Measurements from ENCODE around the gene NTM. TPM values are rescaled to one million over a fixed set of nuclear protein-coding genes. Genes with fewer than 3 reads are reported as not detected.

NTM gene
- total and polyA plus RNA-seq, 5 donors = 35.0 to 148 (median 88.2) TPM

DNA sequence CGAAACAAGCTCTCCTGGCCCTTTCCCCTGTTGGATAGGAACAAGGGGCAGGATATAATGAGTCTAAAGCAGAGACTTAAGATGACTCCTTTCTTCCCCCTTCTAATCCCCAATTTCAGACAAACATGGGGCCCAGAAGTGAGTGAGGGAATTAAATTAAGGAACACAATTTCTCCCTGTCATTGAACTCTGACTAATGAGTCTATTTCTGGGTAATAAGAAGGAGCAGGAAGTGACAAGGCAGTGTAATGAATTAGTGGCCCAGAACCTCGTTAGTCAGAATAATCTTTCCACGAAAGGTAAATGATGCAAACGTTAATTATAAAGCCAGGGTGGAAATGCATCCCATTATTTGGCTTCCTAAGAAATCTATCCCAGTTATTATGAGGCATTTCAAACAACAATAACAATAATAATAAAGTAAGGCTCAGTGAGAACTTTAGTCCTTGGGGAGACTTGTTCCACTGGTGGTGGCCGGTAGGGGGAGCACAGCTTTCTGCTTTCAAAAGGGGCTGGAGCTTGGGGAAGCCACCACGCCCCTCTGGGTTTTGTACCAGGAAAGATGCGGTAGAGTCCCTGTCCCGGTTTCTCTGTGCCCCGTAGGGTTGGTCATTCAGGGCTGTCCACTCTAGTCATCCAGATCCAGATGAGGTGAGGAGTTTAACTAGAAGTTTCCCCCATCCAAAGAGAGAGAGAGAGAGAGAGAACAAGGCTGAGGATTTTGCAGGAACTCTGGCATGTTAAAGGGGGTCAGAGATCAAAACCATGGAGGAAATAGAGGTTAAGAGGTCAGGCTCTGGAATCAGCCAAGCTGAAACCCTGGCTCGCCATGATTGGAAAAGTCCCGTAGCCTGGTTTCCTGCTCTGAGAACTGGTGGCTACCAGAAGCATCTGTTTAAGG lies 298.3 kb downstream of the NTM start:
- intact Hi-C loops (cut with DNase I) = loop anchor here in 1 of 4 donors (10.0 kb wide), 1 partner anchor 264 kb away; no protein-coding TSS in a partner anchor
- DNase-seq (peak; percentile 44 to 62 (median 53)), ATAC-seq (no peak)
- WGBS = 35% methylated on average over 11 of the region's 11 CpGs
- H3K27me3 ChIP-seq (ENCODE audit: control insufficient read depth, insufficient read depth) = no peaks in the 10 kb centered on the region
- H3K4me3 ChIP-seq (ENCODE audit: low read length) = no peak overlapping the region
- H3K9me3 ChIP-seq (ENCODE audit: control insufficient read depth, low read length) = no peaks in the 10 kb centered on the region
- H3K4me1 ChIP-seq (ENCODE audit: control insufficient read depth, insufficient read depth, low read length) = no peaks in the 10 kb centered on the region
- no peak overlapping the region for H3K27ac ChIP-seq (ENCODE audit: low read length)

DNA sequence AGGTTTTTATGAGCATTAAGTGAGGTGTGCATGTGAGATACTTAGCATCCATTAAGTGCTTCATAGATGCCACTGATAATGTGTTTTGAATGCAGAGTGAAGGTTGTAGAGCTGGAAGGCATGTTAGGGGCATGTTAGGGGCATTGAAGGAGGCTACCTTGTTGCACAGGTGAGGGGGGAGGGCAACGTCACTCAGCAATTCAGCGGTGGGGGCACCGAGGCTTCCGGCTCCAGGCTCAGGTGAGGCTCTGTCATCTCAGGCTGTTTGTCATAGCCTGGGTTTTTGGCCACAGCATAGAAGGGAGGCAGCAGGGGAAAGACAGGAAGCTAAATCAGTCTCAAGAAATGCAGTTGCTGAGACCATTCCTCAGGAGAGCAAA lies 299.0 kb downstream of the NTM start:
- intact Hi-C loops (cut with DNase I) = loop anchor here in 1 of 4 donors (10.0 kb wide), 1 partner anchor 265 kb away; no protein-coding TSS in a partner anchor

DNA sequence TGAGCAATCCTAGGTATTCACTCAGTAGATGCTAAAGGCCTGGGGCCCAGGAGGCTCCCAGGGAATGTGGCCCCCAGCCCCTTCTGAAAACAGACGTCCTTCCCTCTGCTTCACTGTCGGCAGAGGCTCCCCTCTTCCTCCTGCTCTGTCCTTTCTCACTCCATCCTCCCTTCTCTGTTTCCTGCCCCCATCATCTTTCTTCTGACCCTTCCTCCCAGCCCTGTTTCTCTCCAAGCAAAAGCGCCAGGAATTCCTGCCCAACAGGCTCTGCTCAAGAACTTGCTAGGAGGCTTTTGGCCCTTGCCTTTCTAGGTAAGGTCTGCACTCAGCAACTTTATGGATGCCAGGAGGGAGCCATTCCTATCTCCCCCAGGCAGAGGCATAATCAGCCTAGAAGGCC lies 300.5 kb downstream of the NTM start:
- H3K27ac ChIP-seq (ENCODE audit: low read length) = no peak overlapping the region
- intact Hi-C loops (cut with DNase I) = loop anchor here in 3 of 4 donors (5.0 to 10.0 kb wide), 4 partner anchors 606 to 749 kb away; no protein-coding TSS in a partner anchor
- no peak for DNase-seq
- no peaks in the 10 kb centered on the region for H3K9me3 ChIP-seq (ENCODE audit: control insufficient read depth, low read length)
- 79% methylated on average over 3 of the region's 3 CpGs for WGBS
- ATAC-seq = no peak
- no peaks in the 10 kb centered on the region for H3K27me3 ChIP-seq (ENCODE audit: control insufficient read depth, insufficient read depth)
- H3K4me1 ChIP-seq (ENCODE audit: control insufficient read depth, insufficient read depth, low read length) = no peaks in the 10 kb centered on the region
- H3K4me3 ChIP-seq (ENCODE audit: low read length) = no peak overlapping the region

More for the DNA sequence above, 299.0 kb downstream of the NTM start:
- no peaks in the 10 kb centered on the region for H3K4me1 ChIP-seq (ENCODE audit: control insufficient read depth, insufficient read depth, low read length)
- H3K9me3 ChIP-seq (ENCODE audit: control insufficient read depth, low read length) = no peaks in the 10 kb centered on the region
- no peak overlapping the region for H3K27ac ChIP-seq (ENCODE audit: low read length)
- WGBS = 85% methylated on average over 4 of the region's 4 CpGs
- H3K4me3 ChIP-seq (ENCODE audit: low read length) = no peak overlapping the region
- H3K27me3 ChIP-seq (ENCODE audit: control insufficient read depth, insufficient read depth) = no peaks in the 10 kb centered on the region
- ATAC-seq (no peak), DNase-seq (no peak)

DNA sequence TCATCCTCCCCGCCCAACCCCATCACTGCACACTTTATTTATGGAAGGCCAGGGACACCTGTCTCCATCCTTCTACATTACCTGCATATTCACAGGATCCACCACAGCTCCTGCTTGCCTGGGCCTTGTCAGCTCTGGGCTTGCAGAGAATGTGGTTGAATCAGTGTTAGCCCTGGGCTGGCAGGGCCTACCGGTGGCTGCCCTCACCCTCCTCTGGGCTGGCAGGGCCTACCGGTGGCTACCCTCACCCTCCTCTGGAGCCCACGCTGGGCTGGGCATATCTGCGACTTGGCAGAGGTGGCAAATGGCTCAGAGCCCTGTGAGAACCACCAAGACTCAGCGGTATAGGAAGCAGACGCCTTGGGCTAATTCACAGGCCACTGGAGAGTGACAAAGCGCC lies 300.9 kb downstream of the NTM start:
- ATAC-seq (no peak), DNase-seq (peak in 1 of 3 donors; percentile 26)
- intact Hi-C loops (cut with DNase I) = loop anchor here in 3 of 4 donors (5.0 to 10.0 kb wide), 4 partner anchors 607 to 749 kb away; no protein-coding TSS in a partner anchor
- Histone ChIP-seq H3K4me1 (ENCODE audit: control insufficient read depth, insufficient read depth, low read length) (no peaks in the 10 kb centered on the region), H3K27ac (ENCODE audit: low read length) (no peak overlapping the region), H3K4me3 (ENCODE audit: low read length) (no peak overlapping the region), H3K9me3 (ENCODE audit: control insufficient read depth, low read length) (no peaks in the 10 kb centered on the region), H3K27me3 (ENCODE audit: control insufficient read depth, insufficient read depth) (no peaks in the 10 kb centered on the region)
- WGBS = 90% methylated on average over 8 of the region's 8 CpGs

DNA sequence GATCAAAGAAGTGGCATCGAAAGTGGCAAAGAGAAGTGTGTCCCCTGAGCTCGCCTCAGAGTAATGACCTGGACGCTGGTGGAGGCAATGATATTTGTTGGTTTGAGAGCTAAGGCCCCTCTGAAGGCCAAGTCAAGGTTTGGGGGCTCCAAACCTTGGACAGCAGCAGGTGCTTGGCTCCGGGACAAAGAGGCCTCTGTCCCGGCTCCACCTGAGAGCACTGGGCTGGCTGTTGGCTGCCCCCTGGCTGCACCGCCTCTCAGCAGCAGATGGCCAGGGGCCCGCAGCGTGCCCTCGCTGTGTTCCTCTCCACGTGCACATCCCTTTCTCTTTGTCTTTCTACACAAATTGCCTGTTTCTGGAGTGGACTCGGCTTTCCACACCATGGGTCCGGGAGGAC lies 301.3 kb downstream of the NTM start:
- Histone ChIP-seq H3K9me3 (ENCODE audit: control insufficient read depth, low read length) (no peaks in the 10 kb centered on the region), H3K27me3 (ENCODE audit: control insufficient read depth, insufficient read depth) (no peaks in the 10 kb centered on the region), H3K4me3 (ENCODE audit: low read length) (no peak overlapping the region), H3K27ac (ENCODE audit: low read length) (no peak overlapping the region), H3K4me1 (ENCODE audit: control insufficient read depth, insufficient read depth, low read length) (no peaks in the 10 kb centered on the region)
- intact Hi-C loops (cut with DNase I) = loop anchor here in 3 of 4 donors (5.0 to 10.0 kb wide), 4 partner anchors 607 to 749 kb away; no protein-coding TSS in a partner anchor
- 74% methylated on average over 12 of the region's 12 CpGs for WGBS
- DNase-seq (peak in 1 of 3 donors; percentile 45), ATAC-seq (no peak)

DNA sequence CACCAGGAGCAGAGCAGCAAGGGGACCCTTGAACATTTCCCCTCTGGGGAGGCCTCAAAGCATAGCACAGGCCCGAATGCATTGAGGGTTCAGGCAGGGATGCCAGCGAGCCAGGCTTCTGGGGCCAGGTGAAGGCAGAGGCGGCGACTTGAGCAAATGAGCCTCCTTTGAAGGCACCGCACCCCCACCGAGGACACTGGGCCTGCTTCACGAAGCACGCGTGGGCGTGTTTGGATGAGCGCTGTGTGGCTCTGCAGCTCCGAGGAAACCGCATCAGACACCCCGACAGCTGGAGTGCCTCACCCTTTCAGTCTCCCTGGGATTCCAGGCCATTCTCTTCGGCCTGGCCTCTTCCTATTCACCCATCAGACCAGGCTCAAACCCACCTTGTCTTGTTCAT lies 301.8 kb downstream of the NTM start:
- Histone ChIP-seq H3K27ac (ENCODE audit: low read length) (no peak overlapping the region), H3K9me3 (ENCODE audit: control insufficient read depth, low read length) (no peaks in the 10 kb centered on the region)

DNA sequence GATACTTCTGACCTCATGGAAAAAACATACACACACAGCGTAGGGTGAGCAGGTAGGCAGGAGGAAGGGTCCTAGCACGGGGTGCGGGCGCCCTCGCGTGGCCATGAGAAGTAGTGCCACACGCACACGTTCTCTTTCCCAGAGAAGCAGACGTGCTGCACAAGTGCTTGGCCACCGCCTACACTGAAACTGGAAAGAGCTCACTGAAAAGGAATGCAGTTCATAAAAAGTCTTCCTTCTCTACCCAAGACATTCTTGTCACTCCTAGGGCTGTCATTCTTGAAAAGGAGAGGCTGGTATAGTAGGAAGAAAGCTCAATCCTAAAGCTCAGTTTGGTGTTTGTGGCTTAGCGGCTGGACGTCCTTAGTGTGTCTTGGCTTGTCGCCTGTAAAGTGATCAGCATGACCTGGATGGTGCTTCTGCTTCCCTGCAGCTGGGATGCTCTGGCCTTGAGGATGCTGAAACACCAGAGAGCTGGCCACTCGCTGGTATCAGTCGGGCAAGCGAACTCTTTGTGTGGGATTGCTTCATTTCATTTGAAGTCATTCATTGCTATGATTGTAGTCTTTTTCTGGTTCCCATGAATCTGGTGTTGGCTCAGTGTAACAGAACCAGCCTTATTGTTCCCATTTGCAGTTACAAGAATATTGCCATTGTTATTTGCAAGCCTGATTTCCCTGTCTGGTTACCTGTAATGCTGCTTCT lies 303.8 kb downstream of the NTM start:
- intact Hi-C loops (cut with DNase I) = loop anchor here in 3 of 4 donors (5.0 to 10.0 kb wide), 4 partner anchors 609 to 752 kb away; no protein-coding TSS in a partner anchor
- H3K4me3 ChIP-seq (ENCODE audit: low read length) = no peak overlapping the region
- WGBS = 20% methylated on average over 16 of the region's 16 CpGs
- H3K4me1 ChIP-seq (ENCODE audit: control insufficient read depth, insufficient read depth, low read length) = no peaks in the 10 kb centered on the region
- no peaks in the 10 kb centered on the region for H3K9me3 ChIP-seq (ENCODE audit: control insufficient read depth, low read length)
- H3K27ac ChIP-seq (ENCODE audit: low read length) = no peak overlapping the region
- peak; percentile 86 to 88 for ATAC-seq
- peak; percentile 59 to 87 (median 86) for DNase-seq
- no peaks in the 10 kb centered on the region for H3K27me3 ChIP-seq (ENCODE audit: control insufficient read depth, insufficient read depth)

More for the DNA sequence above, 301.8 kb downstream of the NTM start:
- no peaks in the 10 kb centered on the region for H3K4me1 ChIP-seq (ENCODE audit: control insufficient read depth, insufficient read depth, low read length)
- H3K27me3 ChIP-seq (ENCODE audit: control insufficient read depth, insufficient read depth) = no peaks in the 10 kb centered on the region
- peak in 1 of 3 donors; percentile 48 for DNase-seq
- no peak for ATAC-seq
- H3K4me3 ChIP-seq (ENCODE audit: low read length) = no peak overlapping the region
- intact Hi-C loops (cut with DNase I) = loop anchor here in 3 of 4 donors (5.0 to 10.0 kb wide), 4 partner anchors 607 to 750 kb away; no protein-coding TSS in a partner anchor
- WGBS = 74% methylated on average over 15 of the region's 15 CpGs

DNA sequence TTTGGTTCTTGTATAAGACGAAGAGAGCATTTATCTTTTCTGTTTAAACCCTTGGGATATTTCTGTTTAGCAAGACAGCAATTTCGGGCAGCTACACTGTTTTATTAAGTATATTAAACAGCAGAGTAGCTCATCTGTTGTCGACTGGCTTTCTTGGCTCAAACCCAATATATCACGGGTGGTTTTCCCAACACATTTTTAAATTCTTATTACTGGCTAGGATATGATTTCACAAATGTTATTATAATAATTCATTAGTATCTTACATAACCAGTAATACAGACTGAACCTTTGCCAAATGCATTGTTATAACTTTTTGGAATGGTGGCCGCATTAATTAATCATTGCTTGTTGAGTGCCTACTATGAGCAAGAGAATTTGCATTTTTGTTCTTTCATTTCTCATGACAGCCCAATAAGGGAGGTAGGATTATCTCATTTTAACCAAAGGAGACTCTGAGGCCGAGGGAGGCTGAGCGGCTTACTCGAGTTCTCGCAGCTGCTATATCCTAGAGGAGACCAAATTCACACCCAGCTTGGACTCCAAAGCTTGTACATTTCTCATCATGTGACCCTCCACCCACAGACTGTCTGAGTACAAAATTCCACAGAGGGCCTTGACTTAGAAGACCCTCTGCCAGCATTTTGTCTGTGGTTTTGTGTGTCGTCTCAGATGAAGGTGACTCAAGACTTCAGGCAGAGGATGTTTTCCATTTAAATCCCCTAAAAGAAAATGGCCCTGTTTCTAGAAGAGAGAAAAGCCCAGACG lies 304.9 kb downstream of the NTM start:
- no peak overlapping the region for H3K4me3 ChIP-seq (ENCODE audit: low read length)
- no peaks in the 10 kb centered on the region for H3K27me3 ChIP-seq (ENCODE audit: control insufficient read depth, insufficient read depth)
- no peaks in the 10 kb centered on the region for H3K4me1 ChIP-seq (ENCODE audit: control insufficient read depth, insufficient read depth, low read length)
- ATAC-seq (no peak), DNase-seq (no peak)
- intact Hi-C loops (cut with DNase I) = loop anchor here in 2 of 4 donors (5.0 to 10.0 kb wide), 3 partner anchors 611 to 753 kb away; no protein-coding TSS in a partner anchor
- H3K27ac ChIP-seq (ENCODE audit: low read length) = no peak overlapping the region
- H3K9me3 ChIP-seq (ENCODE audit: control insufficient read depth, low read length) = no peaks in the 10 kb centered on the region
- 62% methylated on average over 11 of the region's 11 CpGs for WGBS

DNA sequence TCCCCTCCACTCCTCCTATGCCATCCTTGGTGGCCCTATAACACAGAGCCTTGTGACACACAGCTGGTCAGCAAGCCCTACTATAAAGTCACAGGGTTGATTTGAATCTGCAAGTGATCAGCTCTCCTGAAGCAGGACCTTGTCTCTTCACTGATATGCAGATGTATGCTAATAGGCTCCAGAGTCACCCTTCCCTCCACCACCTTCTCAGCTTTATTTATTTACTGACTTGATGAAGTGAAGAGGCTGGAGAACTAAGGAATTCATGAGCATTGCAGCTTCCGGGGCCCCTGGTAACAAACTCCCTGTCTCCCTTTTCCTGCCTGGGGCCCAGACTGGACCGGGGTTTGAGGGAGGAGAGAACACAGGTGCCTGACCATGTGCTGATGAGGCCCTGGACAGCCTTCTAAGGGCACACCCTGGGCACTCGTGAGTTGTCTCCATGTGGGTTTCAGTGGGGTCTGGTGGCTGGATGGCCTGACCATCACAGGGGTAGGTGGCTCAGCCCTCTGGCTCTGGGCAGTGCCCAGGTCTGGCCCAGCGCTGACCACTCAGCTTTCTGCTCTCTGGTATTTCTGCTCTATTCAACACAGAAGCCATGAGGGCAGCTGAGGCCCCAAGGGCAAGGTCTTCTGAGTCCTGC lies 307.5 kb downstream of the NTM start:
- ATAC-seq = no peak
- H3K4me3 ChIP-seq (ENCODE audit: low read length) = no peak overlapping the region
- intact Hi-C loops (cut with DNase I) = loop anchor here in 2 of 4 donors (5.0 to 10.0 kb wide), 3 partner anchors 613 to 756 kb away; no protein-coding TSS in a partner anchor
- H3K4me1 ChIP-seq (ENCODE audit: control insufficient read depth, insufficient read depth, low read length) = no peaks in the 10 kb centered on the region
- no peak overlapping the region for H3K27ac ChIP-seq (ENCODE audit: low read length)
- 66% methylated on average over 4 of the region's 4 CpGs for WGBS
- H3K9me3 ChIP-seq (ENCODE audit: control insufficient read depth, low read length) = no peaks in the 10 kb centered on the region
- no peaks in the 10 kb centered on the region for H3K27me3 ChIP-seq (ENCODE audit: control insufficient read depth, insufficient read depth)
- DNase-seq = no peak
